Right lobe of liver (tissue), 4 donors: ENCODE results near the gene EFCAB10.

Experiments used
- POLR2A ChIP-seq: fragments of 450-650 bp; IDR thresholded peaks from one replicate; pipeline ENCODE4 v1.6.1; 2017; ENCODE audit warnings: antibody characterized with exemption, mild to moderate bottlenecking
- TF ChIP-seq, protein P1 (sequence below), 4 donors: fragments of 200-600 bp in 3 of 4; fragments of 450-650 bp in 1 of 4; IDR thresholded peaks; one replicate each; pipeline versions ENCODE4 v1.5.1 to v1.8.0; 2016 to 2022; ENCODE audit warnings: antibody characterized with exemption in 4 of 4, mild to moderate bottlenecking in 2 of 4
- donor health status: DM: no; HTN: no; CAD: no.
- donor health status: DM: no; HTN: no; CAD: no.
- donor health status: DM: no; HTN: yes; CAD: no.

DNA sequence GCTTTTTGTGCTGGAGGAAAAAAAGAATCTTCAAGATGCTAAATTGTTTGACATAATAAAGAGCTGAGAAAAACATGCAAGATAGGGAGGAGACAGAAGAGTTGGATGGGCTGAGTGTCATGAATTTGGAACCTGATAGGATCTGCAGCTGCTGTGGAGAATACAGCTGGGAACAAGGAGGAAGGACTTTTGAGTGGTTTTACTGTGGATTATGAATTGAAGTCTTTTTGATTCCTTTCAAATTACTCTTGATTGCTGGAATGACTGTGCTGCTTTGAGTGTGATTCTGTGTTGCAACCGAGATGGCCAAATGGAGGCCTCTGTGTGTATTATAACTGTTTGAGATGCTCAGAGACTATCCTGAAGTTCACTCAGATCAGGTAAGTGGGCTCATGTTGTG is 4.0 kb downstream of the EFCAB10 start:
- TF ChIP-seq POLR2A: no peak
- TF ChIP-seq, protein P1, sequence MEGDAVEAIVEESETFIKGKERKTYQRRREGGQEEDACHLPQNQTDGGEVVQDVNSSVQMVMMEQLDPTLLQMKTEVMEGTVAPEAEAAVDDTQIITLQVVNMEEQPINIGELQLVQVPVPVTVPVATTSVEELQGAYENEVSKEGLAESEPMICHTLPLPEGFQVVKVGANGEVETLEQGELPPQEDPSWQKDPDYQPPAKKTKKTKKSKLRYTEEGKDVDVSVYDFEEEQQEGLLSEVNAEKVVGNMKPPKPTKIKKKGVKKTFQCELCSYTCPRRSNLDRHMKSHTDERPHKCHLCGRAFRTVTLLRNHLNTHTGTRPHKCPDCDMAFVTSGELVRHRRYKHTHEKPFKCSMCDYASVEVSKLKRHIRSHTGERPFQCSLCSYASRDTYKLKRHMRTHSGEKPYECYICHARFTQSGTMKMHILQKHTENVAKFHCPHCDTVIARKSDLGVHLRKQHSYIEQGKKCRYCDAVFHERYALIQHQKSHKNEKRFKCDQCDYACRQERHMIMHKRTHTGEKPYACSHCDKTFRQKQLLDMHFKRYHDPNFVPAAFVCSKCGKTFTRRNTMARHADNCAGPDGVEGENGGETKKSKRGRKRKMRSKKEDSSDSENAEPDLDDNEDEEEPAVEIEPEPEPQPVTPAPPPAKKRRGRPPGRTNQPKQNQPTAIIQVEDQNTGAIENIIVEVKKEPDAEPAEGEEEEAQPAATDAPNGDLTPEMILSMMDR (IDR thresholded peaks at IDR 0.05): no peak
